NB4 (cell line): ENCODE results near the gene NR6A1.

Experiments used
- DNase-seq: peaks from one replicate; pipeline ENCODE4 v3.0.0; 2010; ENCODE audit warnings: low read depth
- H3K4me3 ChIP-seq: one replicate; pipeline ENCODE4 v1.5.1; 2011; ENCODE audit warnings: mild to moderate bottlenecking, low read depth, low read length, moderate library complexity
- CTCF ChIP-seq: IDR thresholded peaks from one replicate; pipeline ENCODE4 v1.5.1; 2012; ENCODE audit warnings: low read depth, low read length
- MYC ChIP-seq: IDR thresholded peaks from 2 replicates; pipeline ENCODE4 v1.6.1; 2011; ENCODE audit warnings: low read depth, low read length
- POLR2A ChIP-seq: IDR thresholded peaks from 2 replicates; pipeline ENCODE4 v1.6.1; 2011; ENCODE audit warnings: mild to moderate bottlenecking; ENCODE audit not compliant: insufficient read length; ENCODE audit errors: extremely low read depth
- TF ChIP-seq, protein P1 (sequence below): IDR thresholded peaks from 2 replicates; pipeline ENCODE4 v1.6.1; 2011; ENCODE audit warnings: low read depth, low read length

Gene NR6A1

GRCh38 chr9:124521142-124521541, 250.0 kb downstream of the NR6A1 start:
- DNase-seq = no peak
- no peak overlapping the region for H3K4me3 ChIP-seq
- TF ChIP-seq, protein P1, sequence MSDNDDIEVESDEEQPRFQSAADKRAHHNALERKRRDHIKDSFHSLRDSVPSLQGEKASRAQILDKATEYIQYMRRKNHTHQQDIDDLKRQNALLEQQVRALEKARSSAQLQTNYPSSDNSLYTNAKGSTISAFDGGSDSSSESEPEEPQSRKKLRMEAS = no peak
- TF ChIP-seq CTCF (no peak), MYC (no peak), POLR2A (no peak)

DNA sequence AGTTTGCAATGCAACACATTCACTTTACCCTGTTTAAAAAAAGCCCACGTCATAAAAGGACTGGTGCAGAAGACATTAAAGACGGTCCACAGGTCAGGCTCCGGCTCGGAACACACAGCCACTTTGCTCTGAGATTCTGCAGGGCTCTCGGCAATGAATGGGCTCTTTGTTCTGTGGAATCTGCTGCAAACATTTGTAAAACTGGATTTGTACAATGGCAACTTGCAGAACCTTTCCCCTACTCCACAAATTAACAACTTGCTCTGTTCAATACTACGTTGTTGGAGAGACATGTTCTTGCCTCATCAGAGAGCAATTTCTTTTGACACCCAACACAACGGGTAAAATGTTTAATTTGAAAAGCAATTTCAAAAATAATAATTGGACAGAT, 250.9 kb downstream of the NR6A1 start:
- H3K4me3 ChIP-seq = no peak overlapping the region
- DNase-seq = no peak
- TF ChIP-seq, protein P1 = no peak
- TF ChIP-seq MYC = no peak
- TF ChIP-seq POLR2A = no peak
- TF ChIP-seq CTCF = no peak

DNA sequence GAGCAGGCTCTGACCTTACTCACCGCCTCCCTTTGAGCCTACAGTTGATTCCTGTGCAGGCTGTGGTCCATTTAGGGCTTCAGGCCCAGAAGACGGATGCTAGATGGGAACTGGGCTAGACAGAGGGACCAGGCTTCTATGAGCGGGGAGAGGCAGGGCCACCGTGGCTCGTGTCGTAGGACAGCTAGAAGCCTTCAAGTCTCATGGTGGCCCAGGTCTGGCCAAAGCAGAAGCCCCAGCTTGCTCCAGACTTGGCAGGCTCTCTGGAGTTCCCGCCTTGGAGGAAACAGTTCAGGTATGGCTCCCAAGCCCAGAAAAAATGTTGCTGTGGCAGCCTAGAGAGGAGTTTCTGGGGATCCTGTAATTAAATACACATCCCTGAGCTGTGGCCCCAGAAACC, 253.0 kb downstream of the NR6A1 start:
- H3K4me3 ChIP-seq = no peak overlapping the region
- no peak for DNase-seq
- TF ChIP-seq, protein P1 = no peak
- TF ChIP-seq CTCF = no peak
- TF ChIP-seq POLR2A = no peak

DNA sequence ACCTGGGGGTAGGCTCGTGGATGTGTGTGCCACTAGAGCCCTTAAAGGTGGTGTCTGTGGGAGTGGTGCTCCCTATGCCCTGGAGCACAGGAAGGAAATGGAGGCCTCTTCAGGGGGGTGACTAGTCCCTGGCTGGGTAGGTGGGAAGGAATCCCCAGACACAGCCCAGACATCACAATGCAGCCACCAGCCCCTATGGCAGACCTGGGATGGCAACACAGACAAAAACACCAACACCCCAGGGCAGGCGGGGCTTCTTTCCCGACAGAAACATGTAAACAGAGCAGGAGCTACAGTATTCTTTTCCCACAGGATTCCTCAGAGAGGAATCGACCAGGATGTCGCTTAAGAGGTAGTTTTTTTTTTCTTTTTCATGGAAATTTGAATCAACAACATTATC, 253.5 kb downstream of the NR6A1 start:
- TF ChIP-seq, protein P1 = no peak
- no peak for TF ChIP-seq MYC
- no peak for TF ChIP-seq CTCF
- TF ChIP-seq POLR2A = no peak
- H3K4me3 ChIP-seq = no peak overlapping the region
- DNase-seq = no peak

- H3K4me3 ChIP-seq = no peak overlapping the region
- DNase-seq = no peak
- no peak for TF ChIP-seq MYC
- no peak for TF ChIP-seq CTCF
- TF ChIP-seq, protein P1 = no peak
- no peak for TF ChIP-seq POLR2A
Measured at GRCh38 chr9:124514874-124515273, 256.2 kb downstream of the NR6A1 start.

GRCh38 chr9:124514125-124514524, 257.0 kb downstream of the NR6A1 start:
- no peak for TF ChIP-seq POLR2A
- TF ChIP-seq, protein P1 = no peak
- TF ChIP-seq CTCF = no peak
- no peak overlapping the region for H3K4me3 ChIP-seq
- no peak for DNase-seq
